PC-3 (cell line): ENCODE measurements around the gene ZGRF1.

Experiments used
- EZH2phosphoT487 ChIP-seq: fragments of 300-600 bp; sonication (generic); IDR thresholded peaks from 2 replicates; pipeline ENCODE4 v1.6.1; 2018; ENCODE audit warnings: mild to moderate bottlenecking, antibody characterized with exemption, low read length, borderline replicate concordance
- TF ChIP-seq, protein P1 (sequence below): fragments of 300-600 bp; sonication (generic); conservative IDR thresholded peaks from 2 replicates; pipeline ENCODE4 v1.5.1; 2017; ENCODE audit warnings: antibody characterized with exemption, low read depth, mild to moderate bottlenecking, low read length

DNA sequence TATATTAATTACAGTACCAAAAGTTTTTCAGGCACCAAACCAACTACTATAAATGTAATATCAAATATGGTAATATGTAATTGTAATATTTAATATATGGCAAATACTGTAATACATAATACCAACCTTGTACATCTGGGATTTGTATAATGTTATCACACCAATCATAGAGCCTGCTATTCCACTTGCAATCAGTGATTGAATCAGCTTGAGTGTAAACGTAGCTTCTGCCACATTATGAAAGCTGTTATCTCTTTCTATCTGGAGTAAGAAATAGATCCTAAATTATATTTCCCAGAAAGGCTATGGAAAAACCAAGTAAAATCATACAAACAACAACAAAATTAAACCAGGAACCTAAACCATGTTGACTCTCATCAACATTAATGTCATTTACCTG lies 96.0 kb downstream of the ZGRF1 start:
- TF ChIP-seq, protein P1, sequence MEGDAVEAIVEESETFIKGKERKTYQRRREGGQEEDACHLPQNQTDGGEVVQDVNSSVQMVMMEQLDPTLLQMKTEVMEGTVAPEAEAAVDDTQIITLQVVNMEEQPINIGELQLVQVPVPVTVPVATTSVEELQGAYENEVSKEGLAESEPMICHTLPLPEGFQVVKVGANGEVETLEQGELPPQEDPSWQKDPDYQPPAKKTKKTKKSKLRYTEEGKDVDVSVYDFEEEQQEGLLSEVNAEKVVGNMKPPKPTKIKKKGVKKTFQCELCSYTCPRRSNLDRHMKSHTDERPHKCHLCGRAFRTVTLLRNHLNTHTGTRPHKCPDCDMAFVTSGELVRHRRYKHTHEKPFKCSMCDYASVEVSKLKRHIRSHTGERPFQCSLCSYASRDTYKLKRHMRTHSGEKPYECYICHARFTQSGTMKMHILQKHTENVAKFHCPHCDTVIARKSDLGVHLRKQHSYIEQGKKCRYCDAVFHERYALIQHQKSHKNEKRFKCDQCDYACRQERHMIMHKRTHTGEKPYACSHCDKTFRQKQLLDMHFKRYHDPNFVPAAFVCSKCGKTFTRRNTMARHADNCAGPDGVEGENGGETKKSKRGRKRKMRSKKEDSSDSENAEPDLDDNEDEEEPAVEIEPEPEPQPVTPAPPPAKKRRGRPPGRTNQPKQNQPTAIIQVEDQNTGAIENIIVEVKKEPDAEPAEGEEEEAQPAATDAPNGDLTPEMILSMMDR = no peak
- no peak for TF ChIP-seq EZH2phosphoT487
